SJSA1 (cell line): ENCODE results near the gene PSMC2. TPM values are rescaled to one million over a fixed set of nuclear protein-coding genes. Genes with fewer than 3 reads are reported as not detected.

Experiments used
- total RNA-seq: library from RNA; depleted of rRNA; stranded (reverse); fragments of >200 nt; shearing (Covaris generic); gene quantifications from 2 replicates; pipeline ENCODE4 v1.2.3, GENCODE V29; 2014; rRNA removed

Gene PSMC2
- total RNA-seq, 1 experiment from 2014 or later: 260 TPM

Other genes starting within 250 kb of the PSMC2 start
- 0.94 and 3.7 TPM in 2 replicates for gene NAPEPLD, start 198.5 kb upstream of the PSMC2 start, total RNA-seq
- 52.0 and 66.1 TPM in 2 replicates for gene PMPCB, start 50.2 kb upstream of the PSMC2 start, total RNA-seq
- gene DNAJC2, start 2.9 kb upstream of the PSMC2 start, total RNA-seq: 25.9 and 29.3 TPM in 2 replicates
- gene SLC26A5, start 98.6 kb downstream of the PSMC2 start, total RNA-seq: not detected in 2 replicates